ENCODE data around the gene MTFP1. TPM values are rescaled to one million over a fixed set of nuclear protein-coding genes. Genes with fewer than 3 reads are reported as not detected.

Gene MTFP1
- total RNA-seq, 6 experiments from 2014 or later = 4.2 to 30.1 (median 9.1) TPM

DNA sequence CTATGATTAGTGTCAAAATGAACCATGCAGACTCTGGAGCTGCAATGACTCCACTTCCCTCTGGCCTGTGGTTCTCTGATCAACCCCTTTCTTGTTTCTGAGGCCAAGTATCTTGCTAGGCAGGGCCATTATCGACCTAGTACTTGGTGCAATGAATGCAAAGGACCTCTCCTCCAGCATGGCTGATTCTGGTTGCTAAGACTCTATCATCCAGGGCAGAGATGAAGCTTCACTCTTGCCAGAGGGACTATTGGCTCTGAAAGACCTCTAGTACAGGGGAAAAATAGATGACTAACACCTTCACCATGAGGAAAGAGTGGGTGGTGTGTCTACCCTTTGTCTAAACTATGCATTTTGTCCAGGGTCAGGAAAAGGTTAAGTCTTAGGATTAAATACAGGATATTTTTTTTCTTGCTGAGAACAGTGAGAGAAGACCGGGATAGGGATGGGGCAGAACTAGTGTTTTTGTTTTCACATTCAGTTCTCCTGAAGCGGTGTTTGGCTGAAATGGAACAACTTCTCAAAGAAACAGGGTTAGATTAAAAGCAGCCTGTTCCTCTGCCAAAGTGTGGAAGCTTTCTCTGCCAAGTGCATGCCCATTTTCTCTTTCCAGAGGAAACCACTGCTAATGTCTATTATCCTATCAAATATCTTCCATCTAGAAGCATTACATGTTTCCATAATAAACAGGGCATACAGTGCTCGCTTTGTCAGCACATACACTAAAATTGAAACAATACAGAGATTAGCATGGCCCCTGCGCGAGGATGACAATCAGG is 5.0 kb upstream of the MTFP1 start:
- peak in 1 of 3 donors; percentile 4 for DNase-seq
- peaks cover 0 to 54% (median 10%) of the 10 kb centered on the region in 4 donors for H3K36me3 ChIP-seq
- TF ChIP-seq CTCF (IDR thresholded peaks at IDR 0.05) = no peak
- no peak for TF ChIP-seq POLR2A (IDR thresholded peaks at IDR 0.05)
- no peaks in the 10 kb centered on the region for H3K27me3 ChIP-seq
- no peak overlapping the region for H3K4me3 ChIP-seq
- no peak for ATAC-seq
- peak overlapping the region in 2 of 3 donors; percentile 32 to 98 for H3K27ac ChIP-seq
- intact Hi-C loops (cut with DNase I) = no loop called here
- WGBS (ENCODE audit: insufficient coverage, low coverage, low lambda C conversion rate, missing lambda C conversion rate) = 27% methylated on average over 6 of the region's 6 CpGs
- peaks cover 0 to 95% (median 36%) of the 10 kb centered on the region in 4 donors for H3K4me1 ChIP-seq
- no peaks in the 10 kb centered on the region for H3K9me3 ChIP-seq

- Histone ChIP-seq H3K36me3 (peaks cover 0 to 40% (median 3%) of the 10 kb centered on the region in 4 donors), H3K4me1 (peaks cover 0 to 88% (median 30%) of the 10 kb centered on the region in 4 donors), H3K4me3 (peak overlapping the region; percentile 51 to 59 (median 57)), H3K27ac (peak overlapping the region; percentile 95 to 99 (median 98)), H3K9me3 (no peaks in the 10 kb centered on the region), H3K27me3 (no peaks in the 10 kb centered on the region)
- TF ChIP-seq POLR2A (IDR thresholded peaks at IDR 0.05) (peak; percentile 17), CTCF (IDR thresholded peaks at IDR 0.05) (no peak)
- DNase-seq = peak in 1 of 3 donors; percentile 31
- intact Hi-C loops (cut with DNase I) = no loop called here
- no peak for ATAC-seq
- 19% methylated on average over 8 of the region's 8 CpGs for WGBS (ENCODE audit: insufficient coverage, low coverage, low lambda C conversion rate, missing lambda C conversion rate)
Measured at GRCh38 chr22:30421695-30422480, 3.7 kb upstream of the MTFP1 start.

DNA sequence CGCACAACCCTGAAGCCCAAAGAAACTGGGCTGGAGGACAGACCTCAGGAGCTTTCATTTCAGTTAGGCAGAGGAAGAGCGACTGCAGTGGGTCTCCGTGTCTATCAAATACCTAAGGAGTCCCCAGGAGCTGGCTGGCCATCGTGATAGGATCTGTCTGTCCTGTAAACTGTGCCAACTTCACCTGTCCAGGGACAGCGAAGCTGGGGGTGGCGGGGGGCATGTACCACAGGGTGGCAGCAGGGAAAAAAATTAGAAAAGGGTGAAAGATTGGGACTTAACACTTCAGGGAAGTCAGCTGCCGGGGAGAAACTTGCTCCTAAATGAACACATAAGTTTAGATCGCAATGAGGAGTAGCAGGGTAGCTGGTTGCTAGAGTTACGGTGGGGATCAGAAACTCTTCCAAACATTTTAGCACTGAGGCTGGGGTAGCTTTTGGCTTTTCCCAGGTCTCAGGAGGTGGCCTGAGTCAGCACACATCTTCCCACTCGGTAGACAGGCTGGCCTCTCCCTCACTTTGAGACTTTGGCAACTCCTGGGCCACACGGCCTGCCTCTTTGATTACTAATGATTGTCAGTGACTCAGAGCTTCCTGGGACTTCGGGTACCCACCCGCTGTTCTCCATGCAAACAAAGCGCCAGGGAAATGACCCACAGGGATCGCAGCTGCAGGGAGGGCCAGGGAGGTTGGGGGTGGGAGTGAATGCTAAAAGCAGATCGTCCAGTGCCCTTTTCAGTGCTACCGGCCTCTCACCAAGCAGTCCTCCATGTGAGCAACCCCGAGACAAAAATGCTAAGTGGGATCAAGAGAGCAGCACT is 2.9 kb upstream of the MTFP1 start:
- H3K4me1 ChIP-seq = peaks cover 0 to 80% (median 26%) of the 10 kb centered on the region in 4 donors
- H3K27me3 ChIP-seq = no peaks in the 10 kb centered on the region
- peak; percentile 73 to 84 (median 77) for DNase-seq
- H3K36me3 ChIP-seq = peaks cover 0 to 32% (median 1%) of the 10 kb centered on the region in 4 donors
- H3K9me3 ChIP-seq = no peaks in the 10 kb centered on the region
- TF ChIP-seq POLR2A (IDR thresholded peaks at IDR 0.05) = peak; percentile 68
- TF ChIP-seq CTCF (IDR thresholded peaks at IDR 0.05) = no peak
- peak; percentile 14 to 45 (median 36) for ATAC-seq
- H3K4me3 ChIP-seq = peak overlapping the region; percentile 51 to 59 (median 57)
- peak overlapping the region; percentile 95 to 99 (median 98) for H3K27ac ChIP-seq
- WGBS (ENCODE audit: insufficient coverage, low coverage, low lambda C conversion rate, missing lambda C conversion rate) = 13% methylated on average over 13 of the region's 18 CpGs
- intact Hi-C loops (cut with DNase I) = no loop called here

- Histone ChIP-seq H3K27me3 (no peaks in the 10 kb centered on the region), H3K4me1 (peaks cover 0 to 73% (median 22%) of the 10 kb centered on the region in 4 donors), H3K4me3 (peak overlapping the region; percentile 51 to 59 (median 57)), H3K9me3 (no peaks in the 10 kb centered on the region), H3K36me3 (peaks cover 0 to 25% (median 0%) of the 10 kb centered on the region in 4 donors), H3K27ac (peak overlapping the region; percentile 95 to 99 (median 98))
- TF ChIP-seq CTCF (IDR thresholded peaks at IDR 0.05) (no peak), POLR2A (IDR thresholded peaks at IDR 0.05) (peak; percentile 93)
- intact Hi-C loops (cut with DNase I) = no loop called here
- ATAC-seq (peak; percentile 45 to 72 (median 66)), DNase-seq (peak; percentile 63 to 93 (median 92))
- 0% methylated on average over 8 of the region's 45 CpGs for WGBS (ENCODE audit: insufficient coverage, low coverage, low lambda C conversion rate, missing lambda C conversion rate)
Measured at GRCh38 chr22:30423301-30423958, 2.1 kb upstream of the MTFP1 start.
